NCI-H460 (cell line): ENCODE measurements around the gene SLC10A7. TPM values are rescaled to one million over a fixed set of nuclear protein-coding genes. Genes with fewer than 3 reads are reported as not detected.

ENCODE experiments used
- DNase-seq: peaks from one replicate; pipeline ENCODE4 v3.0.0-alpha.2; 2016; ENCODE audit warnings: low read depth; ENCODE audit errors: extremely low read depth
- total RNA-seq: library from RNA; depleted of rRNA; stranded (reverse); fragments of >200 nt; shearing (Covaris generic); gene quantifications from 2 replicates; pipeline ENCODE4 v1.2.3, GENCODE V29; 2014

The SLC10A7 gene
- total RNA-seq, 1 experiment from 2014 or later: 10.0 TPM

DNA sequence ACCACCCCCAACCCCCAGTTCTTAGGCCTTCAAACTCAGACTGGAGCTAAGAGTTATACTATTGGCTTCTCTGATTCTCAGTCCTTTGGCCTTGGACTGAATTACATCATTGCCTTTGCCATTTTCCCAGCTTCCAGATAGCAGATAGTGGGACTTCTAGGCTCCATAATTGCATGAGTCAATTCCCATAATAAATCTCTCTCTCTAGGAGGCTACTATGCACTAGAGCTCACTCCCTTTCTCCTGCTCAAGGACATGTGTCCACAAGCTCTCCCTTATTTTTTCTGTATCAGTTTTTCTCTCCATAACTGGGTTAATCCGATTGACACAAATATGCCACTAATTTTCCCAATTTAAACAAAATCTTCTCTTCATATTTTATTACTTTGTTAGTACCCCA is 204.0 kb downstream of the SLC10A7 start:
- DNase-seq: no peak

DNA sequence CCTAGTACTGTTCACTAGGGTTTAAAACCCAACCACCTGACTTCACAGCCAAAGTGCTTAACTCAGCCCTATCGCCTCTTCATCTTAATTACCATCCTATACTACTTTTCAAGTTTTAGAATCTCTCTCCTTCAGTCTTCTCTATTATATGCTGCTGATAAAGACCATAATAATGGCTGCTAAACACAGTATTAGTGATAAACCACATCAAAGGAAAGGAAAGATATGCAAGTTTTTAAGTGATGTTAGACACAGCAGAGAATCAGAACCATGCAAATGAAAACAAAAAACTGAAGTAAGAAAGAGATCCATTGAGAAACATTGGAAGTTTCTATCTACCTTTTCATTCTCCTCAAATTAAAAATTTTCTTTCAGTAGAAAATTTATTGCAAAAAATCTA is 206.6 kb downstream of the SLC10A7 start:
- DNase-seq: no peak

DNA sequence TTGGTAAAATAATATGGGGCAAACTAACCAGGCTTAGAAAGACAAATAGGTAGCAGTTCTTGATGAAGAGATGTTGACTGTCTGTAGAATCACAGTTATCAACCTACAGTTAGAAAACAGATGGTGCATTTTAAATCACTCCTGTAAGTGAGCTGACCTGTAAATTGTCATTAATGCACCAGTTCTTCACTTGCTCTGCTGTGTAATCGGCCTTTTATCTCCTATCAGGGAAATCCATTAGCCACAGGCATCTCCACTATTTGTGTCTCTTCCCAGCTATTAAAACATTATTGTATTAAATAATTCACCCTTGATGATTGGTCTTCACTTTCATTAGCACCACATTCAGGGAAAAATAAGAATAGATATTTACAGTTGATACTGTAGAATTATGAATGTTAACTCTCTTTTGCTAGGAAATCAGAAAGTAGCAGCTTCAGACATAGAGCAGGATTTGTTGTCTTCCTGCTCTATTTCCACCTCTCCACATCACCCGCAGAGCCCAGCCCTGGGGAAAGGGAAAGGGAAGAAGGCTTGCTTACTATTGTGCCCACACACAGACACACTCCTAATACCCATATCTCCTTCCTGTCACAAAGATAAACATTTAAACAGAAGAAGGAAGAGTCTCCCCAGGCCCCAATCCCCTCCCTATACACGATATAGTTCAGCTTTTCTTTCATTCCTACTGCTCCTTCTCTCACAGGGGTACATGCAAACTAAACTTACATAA is 210.3 kb downstream of the SLC10A7 start:
- DNase-seq: no peak

DNA sequence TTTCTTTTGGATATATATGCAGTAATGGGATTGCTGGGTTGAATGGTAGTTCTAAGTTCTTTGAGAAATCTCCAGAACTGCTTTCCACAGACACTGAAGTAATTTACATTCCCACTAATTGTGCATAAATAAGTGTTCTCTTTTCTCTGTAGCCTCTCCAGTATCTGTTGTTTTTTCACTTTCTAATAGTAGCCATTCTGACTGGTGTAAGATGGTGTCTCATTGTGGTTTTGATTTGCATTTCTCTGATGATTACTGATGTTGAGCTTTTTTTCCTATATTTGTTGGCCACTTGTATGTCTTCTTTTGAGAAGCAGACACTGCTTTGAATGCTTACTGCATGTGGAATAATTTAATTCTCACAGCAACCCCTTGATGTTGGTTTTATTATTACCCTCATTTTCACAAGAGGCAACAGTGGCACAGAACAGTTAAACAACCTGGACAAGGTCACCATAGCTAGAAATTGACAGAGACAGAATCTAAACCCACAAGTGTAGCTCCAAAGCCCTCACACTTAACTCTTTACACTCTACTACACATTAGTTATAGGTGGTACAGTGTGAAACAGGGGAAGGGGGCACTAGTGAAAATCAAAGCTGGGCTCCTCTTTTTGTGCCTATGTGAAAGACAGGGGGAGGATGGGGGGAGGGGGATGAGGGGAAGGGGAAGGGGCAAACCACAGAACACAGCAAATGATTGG is 211.3 kb downstream of the SLC10A7 start:
- DNase-seq: no peak

DNA sequence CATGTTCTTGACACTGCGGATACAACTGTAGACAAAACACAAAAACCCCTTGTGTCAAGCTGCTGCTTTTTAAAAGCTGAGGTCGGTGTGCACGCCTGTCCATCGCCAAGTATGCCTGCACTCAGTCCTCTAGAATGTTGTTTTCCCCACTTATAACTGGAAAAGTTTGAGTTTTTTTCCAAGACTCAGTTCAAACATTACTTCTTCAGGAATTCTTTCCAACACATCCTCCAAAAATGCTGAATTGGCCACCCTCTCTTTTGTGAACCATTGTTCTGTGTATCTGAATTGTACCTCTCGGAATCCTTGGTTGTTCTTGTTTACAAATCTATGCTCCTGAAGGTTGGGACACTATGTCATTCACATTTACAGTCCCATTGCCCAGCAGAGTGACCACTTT is 212.8 kb downstream of the SLC10A7 start:
- no peak for DNase-seq

DNA sequence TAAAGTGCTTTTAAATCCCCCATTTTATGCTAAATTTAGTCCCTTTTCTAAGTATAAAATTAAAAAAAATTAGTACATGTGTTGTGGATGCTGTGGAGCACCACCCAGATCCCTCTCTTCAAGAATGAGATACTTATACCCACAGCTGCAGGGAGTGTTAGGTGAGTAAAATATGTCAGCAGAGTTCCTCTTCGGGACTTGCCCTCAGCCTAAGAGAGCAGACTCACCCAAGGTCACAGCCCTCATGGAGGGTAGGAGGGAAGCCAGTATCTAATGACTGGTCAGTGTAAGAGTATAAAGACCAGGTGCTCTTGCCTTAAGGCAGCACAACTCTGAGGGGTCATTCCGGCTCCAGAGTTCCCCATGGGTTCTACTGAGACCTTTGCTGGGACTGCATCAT is 218.9 kb downstream of the SLC10A7 start:
- DNase-seq: no peak

DNA sequence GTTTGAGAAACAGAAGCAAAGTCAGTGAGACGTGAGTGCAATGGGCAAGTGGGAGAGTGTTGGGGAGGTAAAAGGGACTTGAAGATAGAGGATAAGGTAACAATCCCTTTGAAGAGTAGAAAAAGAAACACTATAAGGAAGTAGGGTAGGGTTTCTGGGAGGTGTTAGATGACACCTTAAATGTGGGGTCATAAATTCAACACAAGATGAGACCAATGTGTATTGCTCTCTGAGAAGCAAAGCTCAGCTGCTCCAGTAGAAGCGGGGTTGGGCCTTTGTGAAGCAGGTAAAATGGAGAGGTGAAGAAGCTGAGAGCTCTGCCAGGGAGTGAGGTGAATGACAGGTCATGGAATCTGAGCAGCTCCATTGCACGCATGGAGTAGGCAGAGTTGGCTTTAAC is 222.1 kb downstream of the SLC10A7 start:
- DNase-seq: no peak

DNA sequence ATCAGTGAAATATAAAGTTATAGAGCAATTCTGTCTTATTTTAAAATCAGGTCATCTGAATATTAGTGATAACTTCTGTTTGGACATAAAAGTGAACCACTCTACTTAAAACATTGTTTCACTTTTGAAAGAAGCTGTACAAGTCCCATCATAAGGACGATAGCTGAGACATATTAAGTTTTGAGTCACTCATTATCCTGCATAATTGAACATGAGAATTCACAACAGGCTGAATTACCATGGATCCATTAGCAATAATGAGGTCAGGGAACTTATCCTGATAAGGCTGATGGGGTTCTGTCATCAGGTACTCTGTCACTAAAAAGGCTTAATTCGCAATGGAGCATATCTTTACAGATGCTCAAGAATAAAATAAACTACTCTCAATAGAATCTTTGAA is 227.0 kb downstream of the SLC10A7 start:
- DNase-seq: no peak

DNA sequence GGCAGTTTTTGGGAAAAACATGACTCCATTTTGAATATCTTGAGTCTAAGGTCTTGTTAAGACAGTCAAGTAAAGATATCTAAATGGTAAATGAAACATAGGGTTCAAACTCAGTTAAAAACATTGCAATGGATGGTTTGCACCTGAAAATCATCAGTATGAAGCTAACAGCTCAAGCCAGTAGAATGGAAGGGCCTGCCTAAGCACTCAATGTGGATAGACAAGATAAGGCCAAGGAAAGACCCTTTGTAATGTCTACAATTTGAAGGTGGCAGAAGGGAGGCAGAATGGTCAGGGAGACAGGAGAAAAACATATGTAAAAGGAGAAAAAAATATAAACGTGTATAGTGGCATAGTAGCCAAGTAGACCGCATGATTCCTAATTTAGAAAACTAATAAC is 229.2 kb downstream of the SLC10A7 start:
- DNase-seq: no peak

DNA sequence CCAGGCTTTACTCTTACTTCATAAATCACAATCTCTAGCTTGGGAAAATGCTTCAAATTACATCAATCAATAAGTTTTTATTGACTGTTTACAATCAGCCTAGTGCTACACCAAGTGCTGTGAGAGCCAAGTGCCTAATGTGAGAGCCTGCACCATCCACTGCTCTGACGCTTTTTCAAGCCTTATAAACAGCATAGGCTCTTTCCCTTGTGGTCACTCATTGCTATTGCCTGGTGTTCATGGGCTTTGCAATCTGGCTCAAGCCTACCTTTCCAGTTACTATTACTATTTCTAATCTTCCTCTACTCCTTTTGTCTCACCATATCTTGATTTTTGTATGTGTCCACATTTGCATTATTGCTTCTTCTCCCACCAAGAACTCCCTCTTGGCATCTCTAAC is 230.4 kb downstream of the SLC10A7 start:
- no peak for DNase-seq

DNA sequence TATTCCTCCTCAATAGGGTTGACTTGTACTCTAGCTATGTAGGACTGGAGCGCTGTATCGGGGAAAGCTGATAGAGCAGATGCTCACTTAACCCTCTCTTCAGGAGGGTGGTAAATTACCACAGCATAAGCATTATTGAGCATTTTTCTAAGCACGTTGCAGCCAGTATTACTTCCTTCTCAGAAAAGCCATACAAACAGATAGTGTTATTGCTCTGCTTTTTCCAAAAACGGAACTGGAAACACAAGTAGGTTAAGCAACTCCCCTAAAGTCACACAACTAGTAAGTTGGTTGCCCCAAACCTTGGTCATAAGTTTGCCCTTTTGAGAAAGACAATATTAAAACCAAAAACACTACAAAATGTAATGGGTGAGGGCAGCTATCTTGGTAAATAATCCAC is 233.5 kb downstream of the SLC10A7 start:
- no peak for DNase-seq

DNA sequence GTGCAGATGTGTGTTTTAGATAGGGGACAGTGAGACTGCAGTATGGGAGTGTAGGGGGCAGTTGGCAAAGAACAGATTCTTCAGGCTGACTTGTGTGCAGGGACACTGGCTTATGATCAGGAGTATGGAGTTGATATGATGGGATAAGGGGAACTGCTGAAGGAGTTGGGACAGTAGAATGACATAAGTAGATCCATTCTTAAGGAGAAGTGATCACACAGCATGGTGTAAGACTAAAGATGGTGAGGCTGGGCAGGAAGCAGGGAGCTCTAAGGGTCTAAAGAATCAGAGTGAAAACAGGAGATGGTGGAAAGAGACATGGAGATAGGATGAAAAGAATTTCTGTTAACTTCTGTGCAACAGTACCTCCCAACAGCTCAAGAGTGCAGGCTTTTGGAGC is 236.7 kb downstream of the SLC10A7 start:
- DNase-seq: no peak

DNA sequence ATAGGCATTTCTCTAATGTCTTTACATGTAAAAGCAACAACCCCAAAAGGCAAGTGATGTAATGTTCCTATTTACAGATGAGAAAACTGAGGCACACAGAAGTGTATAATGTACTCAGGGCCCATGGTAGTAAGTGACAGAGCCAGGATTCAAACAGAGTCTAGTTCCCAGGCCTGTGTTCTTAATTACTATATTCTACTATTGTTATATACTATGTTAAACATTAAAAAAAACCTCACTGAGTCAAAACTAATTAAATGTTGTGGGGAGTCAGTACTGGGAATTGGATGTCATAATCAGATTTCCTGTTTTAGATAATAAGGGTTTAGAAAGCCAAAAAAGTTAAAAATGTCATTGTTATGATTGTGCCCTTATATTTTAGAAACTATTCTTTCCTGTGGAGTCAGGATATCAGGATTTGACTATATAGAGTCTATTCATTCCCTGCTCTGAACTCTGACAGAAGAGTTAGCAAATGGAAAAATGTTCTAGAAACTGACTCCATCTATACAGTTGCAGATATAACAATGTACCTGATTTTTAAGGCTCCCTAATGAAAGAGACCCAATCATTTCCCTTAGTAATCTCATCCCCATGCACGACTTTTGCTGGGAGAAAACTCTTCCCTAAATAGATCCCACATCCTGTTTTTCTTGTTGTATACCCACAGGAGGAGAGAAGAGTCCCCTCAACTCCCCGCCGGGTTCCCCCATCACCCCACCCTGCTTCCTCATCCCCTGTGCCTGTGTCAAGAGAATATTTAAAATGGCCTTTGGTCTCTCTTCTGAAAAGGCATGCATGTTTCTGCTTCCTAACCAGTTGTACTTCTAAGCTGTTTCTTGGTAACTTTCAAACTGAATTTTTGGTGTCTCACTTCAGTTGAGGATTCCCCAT is 237.7 kb downstream of the SLC10A7 start:
- no peak for DNase-seq

DNA sequence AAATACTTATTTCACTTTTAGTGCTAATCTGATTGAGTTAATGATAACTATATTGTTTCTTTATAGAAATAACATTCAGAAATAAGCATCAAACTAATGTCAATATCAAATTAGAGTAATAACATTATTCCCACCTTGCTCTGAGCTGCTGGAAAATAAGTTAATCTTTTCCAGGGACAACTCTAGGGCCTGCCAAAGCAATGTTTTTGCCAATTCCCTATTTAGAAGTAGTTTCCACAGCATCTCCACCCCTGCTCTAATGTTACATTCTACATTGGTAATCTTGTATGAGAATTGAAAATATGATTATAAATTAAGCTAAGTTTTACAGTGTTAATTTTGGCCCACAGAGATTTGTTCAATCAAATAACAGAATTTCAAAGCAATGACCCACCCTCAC is 239.1 kb downstream of the SLC10A7 start:
- no peak for DNase-seq

DNA sequence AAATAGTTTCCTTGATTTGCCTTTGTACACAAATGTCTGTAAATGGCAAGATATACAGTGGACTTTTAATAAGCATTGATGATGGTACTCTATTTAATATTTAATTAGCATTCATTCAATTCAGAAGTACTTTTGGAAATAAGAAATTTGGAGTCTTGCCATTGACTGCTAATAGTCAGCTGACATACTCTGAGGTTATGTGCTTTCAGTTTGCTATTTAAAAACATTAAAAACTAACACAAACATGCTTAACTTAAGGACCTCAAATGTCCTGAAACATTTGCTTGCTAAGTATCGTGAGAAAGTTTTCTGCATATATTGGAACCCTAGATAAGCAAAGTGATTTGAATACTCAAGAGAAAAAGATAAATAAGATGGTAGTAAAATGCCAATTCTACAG is 242.8 kb downstream of the SLC10A7 start:
- no peak for DNase-seq

DNA sequence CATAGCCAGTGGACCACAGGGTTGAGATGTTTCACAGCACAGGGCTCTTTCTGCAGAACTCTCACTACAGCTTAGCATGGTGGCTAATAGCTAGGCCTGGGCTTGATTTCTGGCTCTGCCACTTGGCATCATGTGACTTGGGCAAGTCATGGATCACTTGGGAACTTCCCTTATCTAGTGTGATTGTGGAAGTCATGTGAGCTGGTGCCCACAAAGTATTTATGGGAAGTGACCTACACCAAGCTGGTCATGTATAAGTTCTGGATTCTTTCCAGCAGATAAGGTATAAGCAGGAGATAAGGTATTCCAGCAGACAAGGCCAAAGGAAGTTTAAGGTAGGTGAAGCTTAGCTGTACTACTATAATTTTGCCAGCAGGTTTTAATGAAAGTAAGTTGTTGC is 246.4 kb downstream of the SLC10A7 start:
- DNase-seq: no peak

DNA sequence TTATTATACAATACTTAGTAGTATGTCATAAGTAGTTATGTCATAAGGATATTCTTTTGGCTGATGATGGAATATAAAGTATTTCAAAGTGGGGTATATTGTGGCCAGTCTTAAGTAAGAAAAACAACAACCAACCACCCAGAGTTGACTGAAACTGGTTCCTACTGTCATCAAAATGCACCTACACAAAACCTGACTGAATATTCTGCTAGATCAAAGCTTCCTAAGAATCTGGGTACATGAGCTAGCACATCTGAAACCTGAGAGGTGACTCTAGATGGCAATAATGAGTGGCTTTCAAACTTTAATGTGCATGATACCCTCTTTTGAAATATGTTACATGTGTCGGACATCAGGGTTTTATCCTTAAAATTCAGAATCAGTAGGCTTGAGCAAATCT is 247.0 kb downstream of the SLC10A7 start:
- no peak for DNase-seq

DNA sequence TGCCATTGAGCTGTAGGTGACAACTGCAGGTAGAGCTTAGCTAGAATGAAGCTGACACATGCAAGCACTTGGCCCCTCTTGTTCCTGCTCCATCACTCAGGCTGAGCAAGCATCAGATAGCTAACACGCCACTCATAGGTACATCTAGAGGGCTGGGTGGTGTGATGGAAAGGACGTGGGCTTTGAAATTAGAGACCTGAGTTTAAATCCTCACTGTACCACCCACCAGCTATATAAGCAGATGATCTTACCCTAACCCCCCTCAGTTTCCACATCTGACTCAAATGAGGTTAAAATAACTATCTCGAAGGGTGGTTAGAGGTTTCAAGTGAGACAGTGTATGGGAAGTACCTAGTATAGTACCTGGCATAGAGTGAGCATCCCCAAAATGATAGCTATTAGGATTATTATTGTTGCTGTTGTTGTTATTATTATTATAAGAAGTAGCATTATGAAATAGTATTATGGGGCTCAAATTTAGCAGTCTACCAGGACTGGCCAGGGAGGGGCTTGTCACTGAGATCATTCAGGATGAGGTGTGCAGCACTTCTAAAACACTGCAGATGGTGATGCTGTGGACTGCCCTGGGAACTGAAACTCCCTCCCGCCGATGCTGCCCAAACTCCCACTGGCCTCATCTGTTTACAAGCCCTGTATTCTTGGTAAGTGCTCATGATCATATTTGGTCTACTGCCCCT is 248.4 kb downstream of the SLC10A7 start:
- DNase-seq: no peak

DNA sequence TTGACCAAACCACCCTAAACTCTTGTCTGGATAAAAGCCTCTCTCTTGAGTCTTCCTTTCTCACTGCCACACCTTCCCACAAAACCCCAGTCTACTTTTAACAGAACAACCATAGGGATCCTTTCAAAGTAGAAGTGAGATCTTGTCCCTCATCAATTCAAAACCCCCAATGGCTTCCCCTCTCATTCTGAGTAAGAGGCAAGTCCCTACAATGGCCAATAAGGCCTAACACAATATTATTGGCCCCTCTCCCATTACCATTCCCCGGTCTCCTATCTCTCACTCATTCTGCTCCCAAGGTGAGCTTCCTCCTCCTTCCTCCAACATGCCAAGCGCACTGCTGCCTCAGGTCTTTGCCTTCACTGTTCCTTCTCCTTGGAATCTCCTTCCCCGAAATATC is 250.3 kb downstream of the SLC10A7 start:
- no peak for DNase-seq

DNA sequence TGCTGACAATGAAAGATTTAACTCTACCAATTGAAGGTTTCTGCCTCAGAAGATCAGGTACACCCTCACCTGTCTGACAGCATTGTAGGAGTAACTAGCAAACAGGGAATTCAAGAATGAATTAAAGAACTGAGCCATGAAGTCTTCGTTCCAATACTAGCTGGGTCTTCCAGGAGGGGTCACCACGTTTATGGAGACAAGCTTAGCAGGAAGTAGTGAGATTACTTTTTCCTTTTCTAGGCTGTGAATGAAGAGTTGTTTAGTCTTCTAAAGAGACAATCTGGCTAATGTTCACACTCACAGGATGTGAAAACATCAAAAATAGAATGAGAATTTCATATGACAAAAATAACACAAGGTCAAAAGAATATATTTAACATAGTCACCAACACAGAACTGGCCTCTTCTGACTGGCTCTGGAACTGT is 252.5 kb downstream of the SLC10A7 start:
- no peak for DNase-seq

DNA sequence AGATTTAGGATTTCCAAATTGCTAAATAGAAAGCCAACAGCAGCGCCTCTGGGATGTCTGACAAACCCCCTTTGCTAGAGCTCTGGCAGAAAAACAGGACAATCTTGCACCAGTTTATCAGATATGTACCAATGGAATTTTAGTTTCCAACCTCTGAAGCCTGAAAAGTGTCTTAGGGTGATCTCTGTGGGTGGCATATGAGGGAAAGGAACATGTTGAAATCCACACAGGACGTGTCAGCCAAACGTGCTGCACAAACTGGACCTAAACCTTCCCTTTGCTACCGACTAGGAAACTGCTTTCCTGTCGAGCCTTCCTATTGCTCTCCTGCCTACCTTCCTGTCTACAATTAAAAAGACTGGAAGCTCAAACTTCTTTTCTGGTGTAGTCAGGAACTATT is 253.9 kb downstream of the SLC10A7 start:
- no peak for DNase-seq
